NCI-H1436 treated with DMSO at 0.1 percent for 48 hours (cell line): ENCODE data around the gene EDEM2.
"Not testable (repeated sequence)": the region's sequence is repeated elsewhere in the genome, so short reads cannot be mapped to it uniquely, and the experiment has no call there.

Experiments used
- DNase-seq: peaks from one replicate; lab custom pipeline; 2025; lab: John Stamatoyannopoulos, UW

The EDEM2 gene

GRCh38 chr20:35087355-35087754 is 59.8 kb downstream of the EDEM2 start:
- DNase-seq: no peak

- no peak for DNase-seq
These were observed 61.5 kb downstream of the EDEM2 start for GRCh38 chr20:35085477-35086225.

- DNase-seq: no peak
These were observed 62.1 kb downstream of the EDEM2 start for GRCh38 chr20:35084998-35085397.

- not testable (repeated sequence) for DNase-seq
These were observed 66.8 kb downstream of the EDEM2 start for GRCh38 chr20:35080348-35080642.

- no peak for DNase-seq
These were observed 67.4 kb downstream of the EDEM2 start for GRCh38 chr20:35079472-35080347.

GRCh38 chr20:35077872-35078271 is 69.3 kb downstream of the EDEM2 start:
- DNase-seq: no peak

- DNase-seq: no peak
These were observed 69.8 kb downstream of the EDEM2 start for GRCh38 chr20:35077341-35077740.

- DNase-seq: not testable (repeated sequence)
These were observed 75.5 kb downstream of the EDEM2 start for GRCh38 chr20:35071436-35072153.

- no peak for DNase-seq
These were observed 80.9 kb downstream of the EDEM2 start for GRCh38 chr20:35066194-35066593.
